HG03135 (cell line): Measurements from ENCODE around the gene MYCBP2.

Source experiments
- ATAC-seq: cut with Tn5 transposase; IDR thresholded peaks from one replicate; pipeline ENCODE4 v1.9.1; 2021; ENCODE audit warnings: mild to moderate bottlenecking, moderate library complexity; ENCODE audit not compliant: unreplicated experiment

Gene MYCBP2

GRCh38 chr13:77105051-77105450 lies 221.8 kb downstream of the MYCBP2 start:
- ATAC-seq = no peak

- no peak for ATAC-seq
These were observed 227.5 kb downstream of the MYCBP2 start for GRCh38 chr13:77099415-77099814.

- no peak for ATAC-seq
These were observed 231.6 kb downstream of the MYCBP2 start for GRCh38 chr13:77095288-77095687.

DNA sequence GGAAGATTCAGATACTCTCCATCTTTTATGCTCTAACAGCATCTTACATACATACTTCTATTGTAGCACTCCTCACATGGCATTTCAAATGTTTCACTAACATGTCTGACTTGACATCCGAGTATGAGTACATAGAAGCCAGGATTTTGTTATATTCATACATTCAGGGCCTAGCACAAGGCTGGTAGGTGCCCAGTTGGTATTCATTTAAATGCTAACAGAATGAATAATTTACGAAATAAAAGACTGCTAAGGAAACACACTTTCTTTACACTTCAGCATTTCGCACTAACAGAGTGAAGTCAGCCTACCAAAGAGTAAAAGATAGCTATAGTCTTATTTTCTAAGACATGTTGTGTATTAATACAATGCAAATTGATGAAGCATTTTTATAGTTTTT lies 232.1 kb downstream of the MYCBP2 start:
- no peak for ATAC-seq

DNA sequence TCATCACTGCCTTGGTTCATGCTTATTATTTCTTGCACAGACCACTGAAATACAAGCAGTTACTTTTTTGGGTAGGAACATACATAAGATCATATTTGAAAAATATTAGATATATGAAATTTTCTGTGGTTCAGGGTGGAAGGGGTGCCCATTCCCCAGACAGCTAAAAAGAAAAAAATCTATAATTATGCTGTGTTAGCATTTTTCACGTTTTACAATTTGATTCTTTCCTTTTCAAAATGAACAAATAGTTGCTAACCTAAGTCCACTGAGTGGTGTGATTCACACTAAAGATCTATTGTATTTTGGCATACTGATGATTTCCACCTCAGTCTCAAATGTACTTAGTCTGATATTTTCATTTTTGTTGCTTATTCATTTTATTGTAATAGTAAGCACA lies 233.2 kb downstream of the MYCBP2 start:
- ATAC-seq = no peak

GRCh38 chr13:77084755-77085154 lies 242.1 kb downstream of the MYCBP2 start:
- ATAC-seq = no peak

GRCh38 chr13:77079902-77080413 lies 246.9 kb downstream of the MYCBP2 start:
- ATAC-seq = no peak

DNA sequence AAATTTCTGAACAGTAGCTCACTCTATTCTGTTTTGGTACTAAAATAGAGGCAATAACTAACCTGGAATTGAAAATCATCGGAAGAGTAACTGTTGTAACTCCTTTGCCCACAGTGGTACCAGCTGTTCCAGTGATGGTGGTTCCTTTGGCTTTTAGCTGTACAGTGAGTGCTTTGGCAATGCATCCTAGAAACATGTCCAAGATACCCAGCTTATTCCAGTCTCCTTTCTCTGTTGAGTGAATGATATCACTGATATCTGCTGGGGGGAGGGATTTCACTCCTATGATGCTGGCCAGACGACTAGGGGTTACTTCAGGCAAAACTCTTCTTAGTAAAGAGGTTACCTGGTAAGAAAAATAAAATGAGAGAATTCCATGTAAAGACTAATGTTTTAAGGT lies 259.4 kb downstream of the MYCBP2 start:
- ATAC-seq = no peak

DNA sequence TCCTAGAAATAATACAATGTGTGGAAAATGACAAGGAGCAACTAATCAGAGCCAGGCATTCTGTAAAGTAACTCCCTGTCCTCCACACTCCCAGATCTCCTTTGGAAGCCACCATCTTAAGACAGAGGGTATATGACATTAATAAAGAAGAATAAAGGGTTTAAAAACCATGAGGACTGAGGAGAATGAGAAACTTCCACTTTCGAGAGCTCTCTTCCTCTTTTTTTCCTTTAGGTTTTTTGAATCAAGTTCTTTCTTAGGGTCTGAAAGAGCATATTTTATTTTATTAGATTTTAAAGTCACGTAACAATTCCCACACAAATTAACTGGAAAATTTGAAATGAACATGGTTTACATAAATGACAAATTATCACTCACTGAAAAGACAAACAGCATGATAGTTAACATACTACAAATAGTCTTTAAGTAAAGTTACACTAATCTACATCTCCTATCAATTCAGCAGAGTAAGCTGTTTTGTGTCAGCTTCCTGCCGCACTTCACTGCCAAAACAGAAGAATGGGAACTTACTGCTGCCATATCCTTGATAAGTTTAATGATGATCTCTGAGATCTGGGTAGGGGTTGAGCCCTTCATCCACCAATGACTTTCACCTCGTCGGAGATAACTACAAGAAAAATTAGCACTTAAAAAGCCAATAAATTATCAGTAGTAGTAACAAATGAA lies 261.3 kb downstream of the MYCBP2 start:
- no peak for ATAC-seq

DNA sequence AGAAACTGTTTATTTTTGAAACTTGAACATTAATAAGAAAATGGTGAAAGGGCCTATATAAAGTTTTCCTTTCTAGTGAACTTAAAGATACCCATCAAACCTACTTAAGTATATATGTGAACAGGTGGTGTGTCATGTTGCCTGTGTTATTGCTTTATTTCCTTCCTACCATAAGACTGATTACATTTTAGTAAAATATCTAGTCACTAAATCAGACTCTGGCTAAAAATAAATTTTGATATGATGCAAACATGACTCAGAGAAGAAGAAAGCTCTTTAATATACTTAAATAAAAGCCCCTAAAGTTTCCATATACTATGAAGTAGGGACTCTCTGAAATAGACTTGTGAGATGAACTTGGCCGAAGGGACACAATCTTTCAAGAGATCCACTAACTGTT lies 264.8 kb downstream of the MYCBP2 start:
- no peak for ATAC-seq

DNA sequence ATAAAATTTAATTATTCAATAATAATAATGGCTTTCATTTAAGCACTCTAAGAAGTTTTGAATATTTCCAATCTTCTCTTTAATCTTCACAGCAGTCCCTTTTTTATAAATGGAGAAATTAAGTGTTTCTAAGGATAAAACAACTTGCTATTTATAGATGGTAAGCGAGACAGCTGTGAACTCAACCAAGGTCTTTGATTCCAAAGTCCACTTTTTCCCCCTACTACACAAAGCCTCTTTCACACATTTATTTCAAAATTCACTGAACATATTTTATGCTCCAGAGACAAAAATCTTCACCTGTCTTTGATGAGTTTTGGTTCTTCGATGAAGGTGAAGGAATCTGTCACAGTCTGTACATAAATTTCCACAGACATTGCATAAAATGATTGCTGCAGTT lies 265.5 kb downstream of the MYCBP2 start:
- no peak for ATAC-seq

DNA sequence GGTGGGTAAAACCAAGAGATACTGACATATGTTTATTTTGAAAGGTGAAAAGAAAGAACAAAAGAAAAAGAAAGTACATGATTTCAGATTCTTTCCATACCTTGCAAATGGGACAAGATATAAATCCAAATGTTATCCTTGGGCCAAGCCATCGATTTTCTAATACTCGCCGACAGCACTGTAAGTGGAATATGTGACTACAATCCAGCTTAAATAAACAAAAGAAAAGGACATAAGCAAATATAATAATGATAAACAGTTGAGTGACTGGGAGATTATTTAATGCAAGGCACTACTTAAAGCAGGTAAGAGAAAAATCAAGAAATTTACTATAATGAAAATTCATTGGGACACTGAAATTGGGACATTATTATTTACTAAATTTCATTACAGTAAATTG lies 270.0 kb downstream of the MYCBP2 start:
- no peak for ATAC-seq

DNA sequence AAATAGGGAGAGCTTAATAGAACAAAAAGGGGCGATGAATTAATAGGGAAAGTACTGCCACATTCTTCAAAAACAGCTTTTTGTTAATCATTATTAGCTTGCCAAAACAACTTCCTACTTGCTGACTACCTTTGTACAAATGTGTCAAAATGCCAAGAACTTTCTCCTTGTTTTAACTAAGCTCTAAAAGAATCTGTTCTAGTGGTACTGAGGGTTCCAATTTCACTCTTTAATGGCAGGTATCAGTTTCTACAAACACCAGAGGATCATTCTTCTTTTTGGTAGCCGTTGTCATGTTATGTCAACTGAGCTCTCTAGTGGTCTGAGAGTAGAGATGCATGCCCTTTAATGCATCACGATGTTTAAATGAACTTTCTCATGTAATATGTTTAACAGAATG lies 270.5 kb downstream of the MYCBP2 start:
- ATAC-seq = no peak

- ATAC-seq = no peak
These were observed 271.7 kb downstream of the MYCBP2 start for GRCh38 chr13:77055158-77055557.

DNA sequence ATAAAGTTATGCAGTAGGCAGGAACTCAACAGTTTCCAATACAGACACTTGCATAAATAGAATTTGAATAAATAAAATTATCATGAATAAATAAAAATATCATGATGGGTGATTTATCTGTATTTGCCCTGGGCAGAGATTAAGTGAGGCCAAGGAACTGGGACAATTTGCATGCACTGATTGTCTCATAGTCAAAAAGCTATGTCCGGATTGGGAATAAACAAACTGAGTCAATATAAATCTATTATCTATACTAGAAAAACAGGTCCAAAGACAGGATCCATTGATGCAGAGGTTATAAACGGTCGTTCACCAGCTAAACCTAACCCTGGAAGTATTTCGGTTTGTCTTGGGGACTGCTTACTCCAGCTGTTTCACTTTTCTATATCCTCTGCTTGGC lies 273.7 kb downstream of the MYCBP2 start:
- ATAC-seq = no peak

DNA sequence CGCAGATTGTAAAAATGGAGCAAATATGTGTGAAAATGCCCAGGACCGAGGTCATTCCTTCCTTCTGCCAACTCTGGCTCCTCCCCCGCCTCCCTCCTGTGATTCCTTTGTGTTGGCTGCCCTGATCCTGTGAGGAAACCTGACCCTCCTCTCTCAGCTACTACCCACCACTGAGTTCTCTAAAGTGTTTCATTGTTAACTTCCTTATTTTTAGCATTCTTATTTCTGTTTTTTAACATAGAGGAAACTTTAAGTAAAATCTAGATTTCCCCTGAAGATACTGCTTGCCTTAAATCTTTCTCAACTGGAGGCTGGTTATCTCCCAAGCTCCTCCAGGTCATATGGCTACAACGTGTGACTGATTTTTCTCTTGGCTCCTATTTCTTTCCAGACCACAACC lies 278.2 kb downstream of the MYCBP2 start:
- no peak for ATAC-seq

GRCh38 chr13:77047649-77048343 lies 279.1 kb downstream of the MYCBP2 start:
- ATAC-seq = no peak

- ATAC-seq = no peak
These were observed 284.2 kb downstream of the MYCBP2 start for GRCh38 chr13:77042566-77043177.

- no peak for ATAC-seq
These were observed 286.1 kb downstream of the MYCBP2 start for GRCh38 chr13:77040835-77041234.

GRCh38 chr13:77040076-77040475 lies 286.8 kb downstream of the MYCBP2 start:
- no peak for ATAC-seq

DNA sequence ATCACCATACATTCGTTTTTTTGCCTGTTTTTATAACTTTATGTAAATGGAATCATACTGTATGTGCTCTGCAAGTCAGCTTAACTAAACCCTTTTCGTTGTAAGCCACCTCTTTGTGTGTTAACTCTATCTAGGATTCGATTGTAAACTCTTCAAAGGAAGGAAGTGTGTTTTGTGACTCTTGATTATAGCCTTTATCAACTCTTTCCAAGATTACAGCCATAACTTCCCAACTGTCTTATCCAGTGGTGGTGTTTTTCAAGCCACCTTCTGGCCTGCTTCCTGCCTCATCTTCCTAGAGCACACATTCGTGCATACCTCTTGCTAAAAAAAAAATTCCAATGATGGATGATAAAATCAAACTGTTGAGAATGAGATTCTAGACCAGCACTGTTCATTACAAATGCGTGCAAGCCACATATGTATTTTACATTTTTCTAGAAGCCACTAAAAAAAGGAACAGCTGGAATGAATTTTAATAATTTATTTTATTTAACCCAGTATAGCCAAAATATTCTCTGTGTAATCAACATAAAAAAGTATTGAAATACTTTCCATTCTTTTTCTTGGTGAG lies 287.9 kb downstream of the MYCBP2 start:
- ATAC-seq = no peak

DNA sequence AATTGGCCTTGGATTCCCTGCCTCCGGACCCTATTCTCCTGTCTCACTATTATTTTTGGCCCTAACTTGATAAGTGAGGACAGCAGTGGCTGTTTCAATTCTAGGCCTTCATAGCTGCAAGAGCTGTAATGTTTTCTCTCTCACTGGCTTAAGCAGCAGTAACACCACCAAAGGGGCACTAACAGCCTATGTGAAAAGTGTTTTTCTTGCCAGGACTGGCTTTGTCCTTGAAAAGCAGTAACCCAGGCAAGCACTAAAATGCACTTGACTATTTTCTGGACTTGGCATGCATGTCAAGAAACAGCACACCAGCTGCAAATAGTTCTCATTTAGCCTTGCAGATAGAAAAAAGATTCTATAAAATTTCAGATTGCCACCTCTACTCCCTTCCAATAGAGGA lies 290.6 kb downstream of the MYCBP2 start:
- ATAC-seq = no peak
